Measurements from ENCODE around the gene AQP4. TPM values are rescaled to one million over a fixed set of nuclear protein-coding genes. Genes with fewer than 3 reads are reported as not detected.

The AQP4 gene
- polyA plus RNA-seq, 1 donor (not counting 4 experiments of a cell fraction or from before 2014, with no cell fraction given) = not detected

GRCh38 chr18:26843760-26844159, 21.7 kb downstream of the AQP4 start:
- no peak for DNase-seq (ENCODE audit: low read depth, low spot score)
- TF ChIP-seq CTCF (optimal IDR thresholded peaks at IDR 0.05 in 1 of 3, IDR thresholded peaks at IDR 0.05 in 1 of 3, conservative IDR thresholded peaks at IDR 0.05 in 1 of 3; ENCODE audit: extremely low read depth in 1 of 3, insufficient read depth in 2 of 3, low read length in 3 of 3) = no peak
- TF ChIP-seq EZH2 (IDR thresholded peaks at IDR 0.05; ENCODE audit: low read length) = no peak
- no peaks in the 10 kb centered on the region for H3K27me3 ChIP-seq (ENCODE audit: control insufficient read depth, extremely low read depth, insufficient read depth, low read length)
- H3K9ac ChIP-seq (ENCODE audit: control insufficient read depth, extremely low read depth, insufficient read depth, low read length) = no peak overlapping the region
- H3K4me3 ChIP-seq (ENCODE audit: control insufficient read depth in 2 of 3, extremely low read depth in 1 of 3, insufficient read depth in 2 of 3, low read depth in 1 of 3, low read length in 3 of 3) = no peak overlapping the region
- no peak for FAIRE-seq
- H2AFZ ChIP-seq (ENCODE audit: control insufficient read depth, low read length) = no peak overlapping the region
- dilution Hi-C loops (cut with MboI; ENCODE audit: extremely low pct_ligation_motif_present, low sequenced_read_pairs) = no loop called here
- no peaks in the 10 kb centered on the region for H3K9me3 ChIP-seq (ENCODE audit: control insufficient read depth, low read depth, low read length)
- no peak overlapping the region for H3K27ac ChIP-seq (ENCODE audit: control insufficient read depth, insufficient read depth, low read length)
- H3K4me2 ChIP-seq (ENCODE audit: control insufficient read depth, extremely low read depth, insufficient read depth, low read depth, low read length) = no peak overlapping the region
- no peaks in the 10 kb centered on the region for H3K4me1 ChIP-seq (ENCODE audit: control insufficient read depth, extremely low read depth, insufficient read depth, low read length)
- no peaks in the 10 kb centered on the region for H3K36me3 ChIP-seq (ENCODE audit: control insufficient read depth in 2 of 2, extremely low read depth in 1 of 2, insufficient read depth in 2 of 2, low read length in 2 of 2)
- H4K20me1 ChIP-seq (ENCODE audit: control insufficient read depth, extremely low read depth, insufficient read depth, low read length) = no peaks in the 10 kb centered on the region
- H3K9me1 ChIP-seq (ENCODE audit: control insufficient read depth, extremely low read depth, insufficient read depth, low read length) = no peaks in the 10 kb centered on the region
- no peaks in the 10 kb centered on the region for H3K79me2 ChIP-seq (ENCODE audit: control insufficient read depth, insufficient read depth, low read length)

GRCh38 chr18:26840965-26841364, 24.5 kb downstream of the AQP4 start:
- TF ChIP-seq EZH2 (IDR thresholded peaks at IDR 0.05; ENCODE audit: low read length) (no peak), CTCF (optimal IDR thresholded peaks at IDR 0.05 in 1 of 3, IDR thresholded peaks at IDR 0.05 in 1 of 3, conservative IDR thresholded peaks at IDR 0.05 in 1 of 3; ENCODE audit: extremely low read depth in 1 of 3, insufficient read depth in 2 of 3, low read length in 3 of 3) (no peak)
- Histone ChIP-seq H3K9me3 (ENCODE audit: control insufficient read depth, low read depth, low read length) (no peaks in the 10 kb centered on the region), H3K4me2 (ENCODE audit: control insufficient read depth, extremely low read depth, insufficient read depth, low read depth, low read length) (no peak overlapping the region), H2AFZ (ENCODE audit: control insufficient read depth, low read length) (no peak overlapping the region), H3K27ac (ENCODE audit: control insufficient read depth, insufficient read depth, low read length) (no peak overlapping the region), H3K79me2 (ENCODE audit: control insufficient read depth, insufficient read depth, low read length) (no peaks in the 10 kb centered on the region), H4K20me1 (ENCODE audit: control insufficient read depth, extremely low read depth, insufficient read depth, low read length) (no peaks in the 10 kb centered on the region), H3K9me1 (ENCODE audit: control insufficient read depth, extremely low read depth, insufficient read depth, low read length) (no peaks in the 10 kb centered on the region), H3K4me3 (ENCODE audit: control insufficient read depth in 2 of 3, extremely low read depth in 1 of 3, insufficient read depth in 2 of 3, low read depth in 1 of 3, low read length in 3 of 3) (no peak overlapping the region), H3K4me1 (ENCODE audit: control insufficient read depth, extremely low read depth, insufficient read depth, low read length) (no peaks in the 10 kb centered on the region), H3K9ac (ENCODE audit: control insufficient read depth, extremely low read depth, insufficient read depth, low read length) (no peak overlapping the region), H3K27me3 (ENCODE audit: control insufficient read depth, extremely low read depth, insufficient read depth, low read length) (no peaks in the 10 kb centered on the region), H3K36me3 (ENCODE audit: control insufficient read depth in 2 of 2, extremely low read depth in 1 of 2, insufficient read depth in 2 of 2, low read length in 2 of 2) (no peaks in the 10 kb centered on the region)
- dilution Hi-C loops (cut with MboI; ENCODE audit: extremely low pct_ligation_motif_present, low sequenced_read_pairs) = no loop called here
- FAIRE-seq (no peak), DNase-seq (ENCODE audit: low read depth, low spot score) (no peak)
